ENCODE results near the gene STMN1.

The STMN1 gene

DNA sequence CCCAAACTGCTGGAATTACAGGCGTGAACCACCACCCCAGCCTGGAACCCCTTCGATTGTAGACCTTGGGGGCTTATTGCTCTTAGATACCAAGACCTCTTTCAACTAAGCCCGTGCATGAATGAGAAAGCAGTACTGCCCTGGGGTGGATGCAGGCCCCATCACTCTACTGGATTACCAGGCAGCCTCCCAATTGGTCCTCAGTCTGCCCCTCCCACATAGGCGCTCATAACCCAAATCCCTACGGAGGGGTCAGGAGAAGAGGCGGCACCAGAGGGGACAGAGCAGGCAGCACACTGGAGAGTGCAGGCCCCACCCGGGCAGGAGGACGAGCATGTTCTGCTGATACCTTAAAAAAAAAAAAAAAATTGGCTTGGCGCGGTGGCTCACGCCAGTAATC lies 12.4 kb upstream of the STMN1 start:
- no peak for DNase-seq

DNA sequence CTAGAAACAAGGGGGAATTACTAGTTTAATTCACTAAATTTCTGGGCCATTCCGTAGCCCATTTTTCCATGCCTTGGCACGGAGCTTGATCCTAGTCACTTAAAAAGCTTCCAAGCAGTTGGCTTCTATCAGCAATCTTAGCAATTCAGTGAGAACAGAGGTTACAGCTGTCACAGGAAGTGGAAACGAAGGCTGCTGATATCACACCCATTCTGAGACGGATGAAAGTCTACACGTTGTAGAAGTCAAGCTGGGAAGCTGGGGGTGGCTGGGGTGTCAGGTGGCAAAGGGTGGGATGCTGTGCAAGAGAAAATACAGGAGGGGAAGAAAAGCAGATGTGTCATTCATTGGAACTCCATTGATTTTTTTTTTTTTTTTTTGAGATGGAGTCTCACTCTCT lies 11.8 kb upstream of the STMN1 start:
- no peak for DNase-seq

DNA sequence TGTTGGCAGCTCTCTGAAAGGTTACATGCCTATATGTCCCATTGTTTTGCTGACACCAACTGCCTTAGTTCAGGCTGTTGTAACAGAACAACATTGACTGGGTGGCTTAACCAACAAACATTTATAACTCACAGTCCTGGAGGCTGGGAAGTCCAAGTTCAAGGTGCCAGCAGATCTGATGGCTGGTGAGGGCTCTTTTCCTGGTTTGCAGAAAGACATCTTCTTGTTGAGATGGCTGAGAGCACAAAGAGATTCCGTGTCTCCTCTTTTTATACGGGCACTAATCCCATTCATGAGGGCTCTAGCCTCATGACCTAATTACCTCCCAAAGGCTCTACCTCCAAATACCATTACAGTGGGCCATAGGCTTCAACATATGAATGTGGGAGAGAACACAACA lies 10.2 kb upstream of the STMN1 start:
- DNase-seq: no peak

DNA sequence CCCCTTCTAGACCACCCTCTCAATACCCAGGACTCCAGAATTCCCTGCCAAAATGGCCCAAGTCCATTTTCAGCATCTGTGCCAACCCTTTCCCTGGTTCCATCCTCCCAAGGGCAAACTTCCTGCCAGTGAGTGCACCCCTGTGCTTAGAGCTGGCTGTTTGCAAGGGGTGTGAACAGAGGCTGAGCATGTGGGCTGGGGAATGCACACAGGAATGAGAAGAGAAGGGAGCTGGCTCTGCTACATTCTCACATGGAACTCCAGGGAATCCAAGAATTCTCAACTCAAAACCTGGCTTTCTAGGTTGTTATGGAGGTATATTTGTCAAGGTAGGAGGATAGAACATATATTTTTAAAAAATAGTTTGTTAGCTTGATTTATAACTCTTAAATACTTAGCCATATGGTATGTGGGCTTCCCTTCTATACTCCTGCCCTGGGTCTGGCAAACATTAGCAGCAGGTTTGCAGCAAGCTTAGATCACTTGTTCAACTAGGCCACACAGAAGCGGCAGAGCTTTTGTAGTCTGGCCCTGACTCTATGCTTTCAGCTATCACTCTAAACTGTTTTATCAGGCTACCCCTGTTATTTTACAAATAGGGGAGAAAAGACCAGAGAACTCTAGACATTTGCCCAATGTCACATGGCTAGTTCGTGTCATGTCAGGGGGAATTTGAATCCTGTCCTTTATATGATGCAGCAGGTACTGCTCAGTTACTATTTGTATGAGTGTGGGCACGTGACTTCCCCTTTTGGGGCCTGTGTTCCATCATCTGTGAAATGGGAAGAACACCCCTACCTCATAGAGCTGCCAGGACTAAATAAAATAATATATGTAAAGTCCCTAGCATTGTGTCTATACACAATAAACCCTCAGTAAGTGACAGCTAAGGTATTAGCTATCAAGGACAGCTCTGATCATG lies 8.1 kb upstream of the STMN1 start:
- no peak for DNase-seq

DNA sequence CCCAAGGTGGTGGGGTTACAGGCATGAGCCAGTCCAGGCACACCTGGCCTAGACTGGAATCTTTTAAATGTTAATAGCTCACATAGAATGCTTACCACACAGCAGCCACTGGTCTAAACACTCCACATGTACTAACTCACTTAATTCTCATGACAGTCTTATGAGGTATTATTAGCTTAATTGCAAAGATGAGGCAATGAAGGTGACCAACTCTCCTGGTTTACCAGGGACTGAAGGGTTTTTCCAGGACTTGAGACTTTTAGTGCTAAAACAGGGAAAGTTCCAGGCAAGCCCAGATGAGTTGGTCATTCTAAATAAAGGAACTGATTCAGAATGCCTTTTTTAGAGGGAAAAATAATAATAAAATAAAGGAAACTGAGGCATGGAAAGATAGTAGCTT lies 7.0 kb upstream of the STMN1 start:
- DNase-seq: no peak

DNA sequence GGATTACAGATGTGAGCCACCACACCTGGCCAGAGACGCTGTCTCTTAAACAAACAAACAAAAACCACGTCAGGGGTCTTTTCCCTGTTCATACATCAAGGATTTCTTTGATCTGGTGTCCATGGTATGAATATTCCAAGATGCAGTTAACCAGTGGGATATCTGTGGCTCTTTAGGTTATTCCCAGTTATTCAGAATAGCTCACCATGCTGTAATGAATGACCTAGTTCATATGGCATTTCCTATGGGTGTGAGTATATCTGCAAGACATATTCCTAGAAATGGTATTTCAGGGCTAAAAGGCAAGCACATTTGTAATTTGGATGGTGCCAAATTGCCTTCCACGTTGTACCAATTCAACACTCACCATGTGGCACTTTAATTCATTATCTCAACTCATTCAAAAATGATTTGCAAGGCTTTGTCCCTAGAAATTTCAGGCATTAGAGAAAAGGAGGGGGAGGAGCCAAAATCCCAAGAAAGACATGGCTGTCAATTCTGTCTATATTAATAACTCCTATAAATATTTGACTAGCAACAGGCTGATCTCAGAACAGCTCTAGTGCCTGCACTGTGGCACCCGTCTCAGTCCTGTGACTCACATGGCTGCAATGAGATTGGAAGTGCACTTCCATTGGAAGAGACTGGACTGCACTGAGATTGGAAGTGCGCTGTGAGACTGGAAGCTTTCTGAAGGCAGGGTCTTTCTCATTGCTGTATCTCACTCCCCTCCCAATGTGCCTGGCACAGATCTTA lies 6.0 kb upstream of the STMN1 start:
- no peak for DNase-seq

DNA sequence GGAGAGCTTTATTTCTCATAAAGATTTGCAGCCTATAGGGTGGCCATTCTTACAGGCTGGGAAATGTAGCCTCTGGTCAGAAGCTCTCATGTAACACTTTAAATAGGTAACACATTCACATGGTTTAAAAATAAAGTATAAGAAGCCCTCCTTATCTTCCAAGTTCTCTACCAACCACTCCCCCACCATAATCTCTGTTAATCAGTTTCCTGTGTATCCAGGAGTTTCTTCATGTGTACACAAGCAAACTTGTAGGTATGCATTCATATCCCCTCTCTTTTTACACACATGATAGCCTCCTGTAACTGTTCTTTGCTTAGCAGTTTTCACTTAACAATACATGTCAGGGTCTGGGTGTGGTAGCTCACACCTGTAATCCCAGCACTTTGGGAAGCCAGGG lies 4.9 kb upstream of the STMN1 start:
- DNase-seq: no peak

DNA sequence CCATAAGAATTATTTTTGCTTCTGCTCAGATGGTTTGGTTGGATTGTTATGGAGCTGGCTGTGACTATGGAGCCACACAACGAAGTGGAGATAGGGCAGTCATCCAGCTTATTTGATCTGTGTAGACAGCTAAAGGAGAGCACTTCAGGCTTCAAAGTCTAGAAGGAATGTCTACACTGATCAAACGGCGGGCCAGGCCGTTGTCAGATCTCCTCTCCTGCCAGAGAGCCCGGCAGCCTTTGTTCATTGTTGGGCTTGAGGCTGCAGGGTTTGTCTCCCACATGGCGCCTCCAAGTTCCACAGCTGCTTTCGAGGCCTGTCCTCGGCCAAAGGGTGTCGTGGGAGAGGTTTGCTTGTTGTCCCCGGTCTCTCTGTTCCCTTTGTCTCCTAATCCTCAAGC lies 2.8 kb upstream of the STMN1 start:
- DNase-seq: no peak

DNA sequence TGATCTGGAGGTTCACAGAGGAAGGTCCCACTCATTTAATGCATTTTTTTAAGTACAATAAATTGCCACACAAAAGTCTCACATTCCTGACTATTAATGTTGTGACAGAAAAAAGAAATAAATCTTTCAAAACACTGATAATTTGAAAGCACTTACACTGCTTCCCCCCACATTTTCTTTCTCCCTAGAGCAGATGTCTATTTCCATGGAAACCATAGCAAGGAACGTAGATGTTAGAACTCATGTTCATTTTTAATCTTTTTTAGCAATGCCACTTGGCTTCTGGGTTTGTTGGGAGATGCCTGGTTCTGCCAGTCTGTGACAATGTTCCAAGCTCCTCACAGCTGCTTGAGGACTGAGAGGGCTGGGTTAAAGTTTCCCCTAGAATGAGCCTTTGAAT lies 1.9 kb upstream of the STMN1 start:
- DNase-seq: no peak

DNA sequence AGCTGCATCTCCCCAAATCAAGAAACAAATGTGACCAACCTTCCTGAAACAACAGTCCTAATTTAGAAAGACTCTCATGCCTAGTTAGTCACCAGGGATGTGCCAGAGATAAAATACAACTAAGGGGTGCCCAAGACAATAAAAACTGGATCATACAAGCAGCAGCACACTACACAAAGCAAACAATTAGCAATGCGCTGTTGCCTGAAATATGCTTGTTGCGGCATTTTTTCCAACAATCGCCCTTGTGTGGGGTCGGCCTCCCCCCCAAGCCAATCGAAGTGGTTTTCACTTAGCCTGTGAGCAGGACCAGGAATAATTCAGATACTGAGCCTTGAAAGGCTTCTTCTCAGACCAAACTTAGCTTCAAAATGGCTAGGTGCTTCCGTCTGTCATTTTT lies 1.4 kb upstream of the STMN1 start:
- no peak for DNase-seq

DNA sequence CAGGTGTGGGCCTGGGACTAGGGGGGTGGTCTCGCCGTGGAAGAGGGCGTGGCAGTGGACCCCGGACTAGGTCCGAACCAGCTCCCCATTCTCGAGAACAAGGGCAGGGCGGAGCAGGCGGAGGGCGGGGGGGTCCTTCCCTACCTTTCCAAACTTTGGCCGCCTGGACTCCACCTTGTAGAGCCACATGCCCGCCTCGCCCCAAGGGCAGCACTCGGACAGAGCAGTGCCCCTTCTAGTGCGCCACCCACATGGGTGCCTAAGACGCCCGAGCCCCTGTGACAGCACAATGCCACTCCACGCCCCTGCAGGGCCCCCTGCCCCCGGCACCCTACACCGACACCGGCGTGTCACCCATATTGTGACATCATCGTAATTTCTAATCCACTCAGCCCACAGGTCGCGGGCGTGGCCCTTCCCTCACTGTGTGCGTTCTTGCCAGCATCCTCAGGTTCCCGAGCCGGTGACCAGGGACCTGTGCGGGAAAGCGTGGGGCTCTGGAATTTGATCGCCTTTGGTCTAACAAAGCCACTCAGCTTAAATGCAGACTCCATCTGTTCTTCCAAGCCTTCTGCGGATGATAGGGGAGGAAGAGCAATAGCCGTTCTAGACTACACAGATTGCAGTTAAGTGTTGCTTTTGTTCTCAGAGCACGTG lies 553 bp upstream of the STMN1 start:
- peak; percentile 39 for DNase-seq

DNA sequence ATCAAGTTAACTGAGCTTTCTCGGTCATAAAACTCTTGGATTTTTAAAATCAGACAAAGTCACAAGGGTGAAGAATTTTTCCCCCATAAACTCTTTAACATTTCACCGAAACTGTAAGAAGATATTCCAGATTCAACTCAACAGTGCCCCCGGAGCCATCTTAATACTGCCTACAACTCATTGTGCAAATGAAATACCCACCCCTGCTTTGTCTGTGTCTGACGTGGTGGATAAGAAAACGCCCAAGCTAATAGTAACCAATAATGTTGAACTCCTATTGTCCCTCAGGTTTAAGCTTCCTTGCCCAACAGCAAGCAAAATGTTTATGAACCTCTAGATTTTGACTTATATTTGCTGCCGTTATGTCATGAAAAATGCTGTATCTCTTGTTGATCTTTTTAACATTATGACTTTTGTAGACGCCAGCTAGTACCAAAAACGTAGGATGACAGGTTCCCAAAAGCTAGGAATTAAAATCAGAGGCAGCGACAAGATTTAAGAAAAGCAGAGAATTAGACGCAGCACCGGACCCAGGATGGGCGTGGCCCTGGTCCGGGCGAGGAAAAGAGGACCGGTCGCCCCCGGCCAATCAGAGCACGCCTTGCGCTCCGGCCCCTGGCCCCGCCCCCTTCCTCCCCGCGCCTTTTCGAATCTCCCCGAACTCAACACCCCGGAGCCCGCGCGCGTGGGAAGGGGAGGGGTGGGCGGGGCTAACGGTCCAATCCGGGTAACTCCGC lies 1.1 kb downstream of the STMN1 start:
- peak; percentile 57 for DNase-seq

DNA sequence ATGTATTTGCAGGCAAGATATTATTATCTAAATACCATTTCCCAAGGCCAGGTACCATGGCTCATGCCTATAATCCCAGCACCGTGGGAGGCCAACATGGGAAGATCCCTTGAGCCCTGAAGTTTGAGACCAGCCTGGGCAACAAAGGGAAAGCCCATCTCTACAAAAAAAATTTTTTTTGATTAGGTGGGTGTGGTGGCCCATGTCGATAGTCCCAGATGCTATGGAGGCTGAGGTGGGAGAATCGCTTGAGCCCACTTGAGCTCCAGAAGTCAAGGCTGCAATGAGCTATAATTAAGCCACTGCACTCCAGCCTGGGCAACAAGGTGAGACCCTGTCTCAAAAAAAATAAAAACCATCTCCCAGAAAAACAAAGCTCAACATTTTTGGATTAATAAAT lies 2.2 kb downstream of the STMN1 start:
- DNase-seq: no peak

DNA sequence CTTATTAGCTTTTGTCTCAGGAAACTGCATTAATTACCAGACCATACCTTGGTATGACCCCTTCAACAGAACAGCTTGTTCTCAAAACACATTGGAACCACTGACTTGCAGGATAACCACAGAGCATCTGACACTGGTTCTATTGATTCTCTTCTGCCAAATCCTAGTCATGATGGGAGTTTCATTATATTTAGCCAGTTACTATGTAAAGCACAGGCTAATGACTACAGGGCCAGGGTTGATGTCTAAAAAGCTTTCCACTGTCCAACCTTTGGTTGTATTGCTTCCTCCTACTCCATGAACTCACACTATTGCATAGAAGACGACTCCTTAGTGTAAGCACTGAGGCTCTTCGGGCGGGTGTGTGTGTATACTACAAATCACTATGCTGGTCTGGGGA lies 3.8 kb downstream of the STMN1 start:
- no peak for DNase-seq

DNA sequence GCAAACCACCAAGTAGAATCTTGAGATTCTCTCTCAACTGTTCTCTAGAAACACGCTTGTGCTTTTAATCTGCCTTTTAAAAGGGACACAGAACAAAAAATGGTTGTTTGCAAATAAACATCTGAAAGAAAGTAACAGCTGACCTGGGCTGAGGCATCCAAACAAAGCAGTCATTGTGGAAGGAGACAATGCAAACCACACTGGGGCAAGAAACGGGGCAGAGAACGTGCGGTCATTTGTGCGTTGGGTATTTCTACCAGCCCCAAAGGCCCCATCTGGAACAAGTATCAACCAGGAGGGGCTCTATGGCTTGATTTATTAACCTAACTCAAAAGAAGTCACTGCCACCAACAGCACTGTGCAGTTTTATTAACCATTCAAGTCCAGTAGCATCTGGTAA lies 6.0 kb downstream of the STMN1 start:
- no peak for DNase-seq

DNA sequence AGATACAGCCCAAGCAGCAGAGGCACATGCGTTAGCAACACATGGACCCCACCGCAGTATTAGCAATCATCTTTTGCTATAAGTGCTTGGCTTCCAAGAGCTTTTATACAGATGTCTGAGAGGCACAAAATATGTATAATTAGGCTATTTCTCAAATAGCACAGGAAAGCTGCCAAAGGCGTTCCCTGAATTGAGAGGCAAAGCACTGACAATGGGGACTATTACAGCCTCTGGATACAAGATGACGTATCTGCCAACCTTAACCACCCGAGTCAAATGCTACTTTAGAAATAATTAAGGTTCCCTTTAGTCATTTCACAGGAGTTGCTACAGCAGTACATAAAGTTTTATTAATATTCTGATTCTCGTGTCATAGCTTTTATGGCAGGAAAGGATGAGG lies 6.4 kb downstream of the STMN1 start:
- no peak for DNase-seq

DNA sequence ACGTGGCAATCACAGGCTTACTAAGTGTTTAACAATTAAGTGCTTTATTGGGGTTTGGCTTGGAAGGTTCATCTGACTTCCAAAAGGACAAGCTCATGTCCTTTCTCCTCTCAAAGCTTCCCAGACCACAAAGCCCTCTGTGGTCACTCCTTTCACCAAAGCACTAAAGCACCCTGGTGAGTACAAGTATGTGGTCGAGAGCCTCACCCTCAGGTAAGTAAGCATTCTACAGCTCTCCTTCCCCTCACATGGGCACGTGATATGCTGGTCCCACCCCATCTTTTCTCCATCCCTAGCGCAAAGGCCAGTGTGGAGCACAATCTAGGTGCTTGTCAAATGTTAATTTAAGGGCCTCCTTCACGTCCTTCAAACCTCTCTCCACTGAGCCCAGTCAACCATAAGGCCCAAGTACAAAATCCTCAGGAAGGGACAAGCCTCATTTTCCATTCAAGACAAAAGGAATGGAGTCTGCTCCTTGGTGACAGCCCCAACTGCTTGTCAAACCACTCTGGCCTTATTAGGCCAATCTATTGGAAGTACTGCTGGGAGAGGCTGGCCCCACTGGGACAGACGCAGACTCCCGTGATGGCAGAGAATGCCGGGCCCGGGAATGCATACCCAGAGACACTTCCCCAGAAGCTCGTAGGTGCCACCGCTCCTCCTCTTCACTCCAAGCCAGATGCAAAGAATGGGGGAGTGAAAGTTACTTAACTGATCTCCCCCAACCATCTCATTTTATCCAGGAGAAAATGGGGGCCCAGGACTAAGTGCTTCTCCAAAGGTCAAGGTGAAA lies 7.8 kb downstream of the STMN1 start:
- no peak for DNase-seq

DNA sequence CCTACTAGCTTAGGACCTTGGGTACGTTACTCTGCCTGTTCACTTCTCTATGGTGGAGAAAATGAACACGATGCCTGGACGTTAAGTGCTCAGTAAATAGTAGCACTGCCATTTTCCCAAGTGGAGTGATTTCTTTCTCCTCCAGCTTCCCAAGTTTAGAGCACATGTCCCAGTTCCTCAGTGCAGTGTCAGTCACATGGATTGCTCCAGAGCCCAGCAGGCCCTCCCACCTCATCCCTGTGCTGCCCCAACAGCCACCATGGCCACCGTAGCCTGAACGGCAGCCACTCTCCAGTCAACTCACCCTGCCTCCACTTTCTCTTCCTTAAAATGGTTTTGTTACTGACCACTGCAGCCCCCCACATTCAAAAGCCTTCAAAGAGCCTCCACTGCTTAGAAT lies 8.5 kb downstream of the STMN1 start:
- no peak for DNase-seq

DNA sequence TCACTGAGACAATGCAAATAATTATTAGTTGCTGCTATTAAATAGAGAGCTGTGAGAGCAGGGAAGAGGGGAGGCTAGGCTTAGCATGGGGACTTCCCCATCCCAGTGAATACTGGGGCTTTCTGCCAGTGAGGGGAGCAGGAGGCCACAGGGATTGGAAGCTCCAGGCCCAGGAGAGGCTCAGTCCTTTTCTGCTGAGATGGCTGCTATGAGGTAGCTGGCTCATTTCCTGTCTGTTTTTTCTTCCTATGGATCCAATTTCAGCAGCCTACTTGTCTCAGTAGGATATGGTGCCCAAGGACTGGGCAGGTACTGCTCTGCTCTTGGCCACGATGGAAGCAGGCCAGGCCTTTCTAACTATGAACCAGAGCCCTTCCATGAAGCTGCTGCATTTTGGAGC lies 10.0 kb downstream of the STMN1 start:
- no peak for DNase-seq

DNA sequence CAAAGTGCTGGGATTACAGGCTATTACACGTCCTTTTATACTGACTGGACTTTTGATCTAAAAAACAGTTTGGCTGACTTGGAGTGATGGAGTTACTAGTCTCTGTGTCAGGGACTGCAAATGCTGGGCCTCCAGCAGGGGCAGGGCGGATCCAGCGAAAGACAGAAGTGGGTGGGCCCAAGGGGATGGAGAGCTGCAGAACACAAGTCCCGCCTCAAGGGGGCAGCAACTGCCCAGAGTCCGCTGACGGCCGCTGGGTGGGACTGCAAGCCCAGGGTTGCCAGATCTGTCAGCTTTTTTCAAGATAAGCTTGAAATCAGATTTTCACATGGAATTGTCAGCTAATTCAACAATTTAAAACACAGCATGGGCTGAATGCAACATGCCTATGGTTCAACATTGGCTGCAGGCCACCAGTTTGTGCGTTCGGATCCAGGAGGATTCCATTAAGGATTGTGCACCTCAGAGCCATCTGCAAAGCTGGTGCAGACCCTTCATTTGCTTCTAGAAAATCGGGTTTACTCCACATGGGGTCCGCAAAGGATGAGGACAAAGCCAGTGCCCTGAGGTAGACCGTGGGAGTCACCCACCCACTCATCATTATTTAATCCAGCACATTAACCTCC lies 10.7 kb downstream of the STMN1 start:
- peak; percentile 18 for DNase-seq

DNA sequence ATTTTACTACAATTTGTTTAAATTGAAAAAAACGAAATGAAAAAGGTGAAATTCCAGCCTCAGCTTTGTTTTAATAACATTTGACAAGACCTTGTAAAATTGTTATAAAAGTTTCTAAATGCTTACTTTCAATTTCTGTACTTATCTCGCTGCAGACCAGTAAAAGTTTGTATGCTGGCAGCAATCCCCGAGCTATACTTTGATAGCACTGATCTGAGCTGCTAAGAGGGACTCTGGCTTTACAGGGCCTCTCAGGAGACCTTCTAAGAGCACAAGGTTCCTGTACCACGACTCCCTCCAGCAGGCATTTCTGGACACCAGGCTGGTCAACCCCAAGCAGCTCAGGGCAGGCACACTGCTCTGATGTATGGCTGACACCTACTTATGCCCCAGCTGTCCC lies 13.1 kb downstream of the STMN1 start:
- DNase-seq: no peak

DNA sequence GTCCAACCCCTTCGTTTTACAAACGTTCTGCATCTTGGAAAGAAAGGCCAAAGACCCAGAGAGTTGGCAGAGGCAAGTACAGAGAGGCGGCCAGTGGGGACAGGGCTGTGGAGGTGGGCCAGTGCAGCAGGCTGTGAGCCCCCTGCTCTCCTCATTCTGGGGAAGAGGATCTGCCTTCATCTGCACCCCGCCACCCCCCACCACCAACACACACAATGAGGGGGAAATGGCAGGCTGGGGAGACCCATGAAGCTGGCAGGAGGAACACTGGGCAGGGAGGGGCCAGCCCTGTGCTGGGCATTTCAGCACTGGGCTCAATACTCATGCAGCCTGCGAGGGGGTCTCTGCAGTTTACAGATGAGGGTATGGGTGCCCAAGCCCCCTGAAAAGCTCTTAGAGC lies 14.6 kb downstream of the STMN1 start:
- no peak for DNase-seq

Data from NCI-H2081 treated with DMSO at 0.1 percent for 48 hours (cell line).